Transverse colon (tissue), 4 donors: ENCODE data around the gene KBTBD3. TPM values are rescaled to one million over a fixed set of nuclear protein-coding genes. Genes with fewer than 3 reads are reported as not detected.

Source experiments
- DNase-seq: peaks from one replicate; pipeline ENCODE4 v3.0.0-alpha.2; 2019
- H3K27ac ChIP-seq, 4 donors: fragments of 200-600 bp; sonication (generic); 2 replicates each; pipeline ENCODE4 v1.5.1; 2016 to 2018; ENCODE audit warnings: inconsistent platforms in 4 of 4
- H3K27me3 ChIP-seq: fragments of 200-600 bp; sonication (generic); 2 replicates; pipeline ENCODE4 v1.5.1; 2017; ENCODE audit warnings: inconsistent platforms
- H3K36me3 ChIP-seq, 4 donors: fragments of 200-600 bp; sonication (generic); 2 replicates each; pipeline ENCODE4 v1.5.1; 2017 to 2019; ENCODE audit warnings: inconsistent platforms in 4 of 4
- H3K4me1 ChIP-seq, 4 donors: fragments of 200-600 bp; sonication (generic); 2 replicates each; pipeline ENCODE4 v1.5.1; 2017 to 2020; ENCODE audit warnings: inconsistent platforms in 4 of 4
- H3K4me3 ChIP-seq, 4 donors: fragments of 200-600 bp; sonication (generic); 1 replicate in 1 of 4; 2 replicates in 3 of 4; pipeline versions ENCODE4 v1.5.1 to v1.6.1; 2017 to 2019; ENCODE audit warnings: inconsistent platforms in 4 of 4
- H3K9me3 ChIP-seq, 2 donors: fragments of 200-600 bp; sonication (generic); 2 replicates each; pipeline ENCODE4 v1.5.1; 2017 to 2019; ENCODE audit warnings: inconsistent platforms in 2 of 2
- EP300 ChIP-seq: sonication (generic); formaldehyde crosslinking; IDR thresholded peaks from one replicate; pipeline ENCODE4 v1.6.1; 2017; ENCODE audit warnings: antibody characterized with exemption, low read depth
- POLR2A ChIP-seq: fragments of 450-650 bp; IDR thresholded peaks from one replicate; pipeline ENCODE4 v1.6.1; 2016; ENCODE audit warnings: antibody characterized with exemption, mild to moderate bottlenecking, moderate library complexity
- POLR2AphosphoS5 ChIP-seq, 3 donors: sonication (generic); formaldehyde crosslinking; IDR thresholded peaks; one replicate each; pipeline ENCODE4 v1.6.1; 2016; ENCODE audit warnings: antibody characterized with exemption in 3 of 3
- WGBS, 2 donors: methylation state at CpG; one replicate each; pipeline ENCODE4 v1.1.5; 2018; ENCODE audit warnings: low coverage in 1 of 2; 5-methylcytosine and 5-hydroxymethylcytosine counted together
- in situ Hi-C, 4 donors: fragments of 200-750 bp; cut with MboI; loops; one replicate each; pipeline versions ENCODE4 v1.15.0 to v1.15.1; 2017; ENCODE audit warnings: low sequenced_read_pairs in 3 of 4, low pct_ligation_motif_present in 1 of 4, low pct_unique_long_range_greater_than_20kb in 1 of 4
- intact Hi-C: fragments of 100-400 bp; cut with DNase I; formaldehyde crosslinking; loops from one replicate; pipeline ENCODE4 v1.15.1; 2023; ENCODE audit warnings: low total_unique reads
- total RNA-seq, 4 donors: library from RNA; depleted of rRNA; stranded (reverse); fragments of >200 nt; gene quantifications; one replicate each; pipeline ENCODE4 v1.1.0, GENCODE V29; 2016
- TF ChIP-seq, protein P1 (sequence below), 5 experiments: fragments of 200-600 bp in 3 of 5; fragments of 450-650 bp in 2 of 5; sonication (generic) in 3 of 5; IDR thresholded peaks; 1 replicate in 2 of 5; 2 replicates in 3 of 5; pipeline ENCODE4 v1.5.1; 2016 to 2017; ENCODE audit warnings: antibody characterized with exemption in 5 of 5, inconsistent platforms in 3 of 5, mild to moderate bottlenecking in 2 of 5, moderate library complexity in 1 of 5

KBTBD3 gene
- total RNA-seq, 4 donors from 2014 or later: 3.6 to 10.5 (median 7.9) TPM

DNA sequence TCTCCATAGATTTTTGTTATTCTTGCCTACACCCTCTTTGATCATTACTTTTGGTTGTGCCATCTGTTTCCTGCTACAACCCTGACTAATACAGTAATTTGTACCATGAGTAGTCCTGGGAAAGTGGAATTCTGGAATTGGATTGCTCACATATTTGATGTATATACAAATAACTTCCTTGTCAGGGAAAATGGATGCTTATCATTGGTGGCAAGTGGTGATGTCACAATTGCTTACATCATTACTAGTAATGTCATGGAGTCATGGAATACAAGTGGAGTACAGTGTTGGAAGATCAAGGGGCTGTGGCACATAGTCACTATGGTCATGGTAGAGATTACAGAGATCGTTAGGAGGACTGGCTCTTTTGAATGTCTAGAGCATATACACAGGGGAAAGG lies 24.7 kb upstream of the KBTBD3 start:
- no peak overlapping the region for H3K4me3 ChIP-seq
- H3K9me3 ChIP-seq: no peaks in the 10 kb centered on the region
- intact Hi-C loops: no loop called here
- no peak for DNase-seq
- in situ Hi-C loops: no loop called here
- H3K27ac ChIP-seq: no peak overlapping the region
- no peaks in the 10 kb centered on the region for H3K27me3 ChIP-seq
- peaks cover 0 to 11% (median 4%) of the 10 kb centered on the region in 4 donors for H3K36me3 ChIP-seq
- peaks cover 0 to 4% (median 0%) of the 10 kb centered on the region in 4 donors for H3K4me1 ChIP-seq
- TF ChIP-seq, protein P1, sequence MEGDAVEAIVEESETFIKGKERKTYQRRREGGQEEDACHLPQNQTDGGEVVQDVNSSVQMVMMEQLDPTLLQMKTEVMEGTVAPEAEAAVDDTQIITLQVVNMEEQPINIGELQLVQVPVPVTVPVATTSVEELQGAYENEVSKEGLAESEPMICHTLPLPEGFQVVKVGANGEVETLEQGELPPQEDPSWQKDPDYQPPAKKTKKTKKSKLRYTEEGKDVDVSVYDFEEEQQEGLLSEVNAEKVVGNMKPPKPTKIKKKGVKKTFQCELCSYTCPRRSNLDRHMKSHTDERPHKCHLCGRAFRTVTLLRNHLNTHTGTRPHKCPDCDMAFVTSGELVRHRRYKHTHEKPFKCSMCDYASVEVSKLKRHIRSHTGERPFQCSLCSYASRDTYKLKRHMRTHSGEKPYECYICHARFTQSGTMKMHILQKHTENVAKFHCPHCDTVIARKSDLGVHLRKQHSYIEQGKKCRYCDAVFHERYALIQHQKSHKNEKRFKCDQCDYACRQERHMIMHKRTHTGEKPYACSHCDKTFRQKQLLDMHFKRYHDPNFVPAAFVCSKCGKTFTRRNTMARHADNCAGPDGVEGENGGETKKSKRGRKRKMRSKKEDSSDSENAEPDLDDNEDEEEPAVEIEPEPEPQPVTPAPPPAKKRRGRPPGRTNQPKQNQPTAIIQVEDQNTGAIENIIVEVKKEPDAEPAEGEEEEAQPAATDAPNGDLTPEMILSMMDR (IDR thresholded peaks at IDR 0.05): no peak
- TF ChIP-seq POLR2AphosphoS5 (IDR thresholded peaks at IDR 0.05): no peak
- TF ChIP-seq EP300: no peak
- TF ChIP-seq POLR2A: no peak
- WGBS, 2 donors: 97 to 100% methylated on average over 1 of the region's 1 CpG

- TF ChIP-seq EP300 (no peak), POLR2AphosphoS5 (IDR thresholded peaks at IDR 0.05) (no peak), POLR2A (no peak)
- TF ChIP-seq, protein P1 (IDR thresholded peaks at IDR 0.05): no peak
Measured at GRCh38 chr11:106101370-106101769, 24.2 kb upstream of the KBTBD3 start.

DNA sequence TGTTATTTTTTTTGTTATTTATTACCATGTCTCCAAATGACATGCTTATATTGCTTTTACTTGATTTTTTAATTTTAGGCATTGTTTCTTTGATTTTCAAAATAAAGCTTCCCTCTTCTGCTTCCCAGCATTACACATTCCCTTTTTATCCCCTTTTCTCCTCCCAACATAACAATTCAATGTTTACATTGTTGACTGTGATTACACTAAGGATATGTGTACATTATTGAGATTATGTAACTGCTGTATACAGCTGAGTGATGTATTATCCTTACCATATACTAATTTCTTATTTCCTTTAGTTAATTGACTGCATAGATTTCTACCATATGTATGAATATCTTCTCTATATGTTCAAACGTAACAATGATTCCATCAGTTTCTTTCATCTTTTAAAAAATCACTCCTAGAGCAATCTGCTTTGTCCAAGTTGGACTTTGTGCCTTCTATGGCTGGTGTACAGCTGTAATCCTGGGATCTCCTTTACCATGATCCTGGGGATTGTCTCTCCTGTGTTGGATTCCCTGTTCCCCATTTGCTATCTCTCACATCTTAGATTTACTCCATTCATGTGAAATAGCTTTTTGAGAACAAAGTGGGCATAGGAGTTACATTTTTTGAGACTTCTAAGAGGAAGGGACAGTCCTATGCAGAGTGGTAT lies 21.9 kb upstream of the KBTBD3 start:
- Histone ChIP-seq H3K4me3 (no peak overlapping the region), H3K27ac (no peak overlapping the region), H3K4me1 (peaks cover 0 to 4% (median 0%) of the 10 kb centered on the region in 4 donors), H3K36me3 (peaks cover 0 to 20% (median 9%) of the 10 kb centered on the region in 4 donors), H3K27me3 (no peaks in the 10 kb centered on the region), H3K9me3 (no peaks in the 10 kb centered on the region)
- intact Hi-C loops (no loop called here), in situ Hi-C loops (no loop called here)
- TF ChIP-seq POLR2A (no peak), POLR2AphosphoS5 (IDR thresholded peaks at IDR 0.05) (no peak), EP300 (no peak)
- TF ChIP-seq, protein P1 (IDR thresholded peaks at IDR 0.05): no peak
- DNase-seq: no peak
- 54 to 69% methylated on average over 1 of the region's 1 CpG for WGBS, 2 donors

More at GRCh38 chr11:106101370-106101769, 24.2 kb upstream of the KBTBD3 start:
- Histone ChIP-seq H3K27ac (no peak overlapping the region), H3K27me3 (no peaks in the 10 kb centered on the region), H3K4me1 (peaks cover 0 to 4% (median 0%) of the 10 kb centered on the region in 4 donors), H3K36me3 (peaks cover 0 to 13% (median 6%) of the 10 kb centered on the region in 4 donors), H3K9me3 (no peaks in the 10 kb centered on the region), H3K4me3 (no peak overlapping the region)
- in situ Hi-C loops: no loop called here
- intact Hi-C loops: no loop called here
- 87% methylated on average over 3 of the region's 3 CpGs; no CpG with 5 or more reads in 1 of the 2 donors for WGBS, 2 donors
- DNase-seq: no peak

- peaks cover 0 to 24% (median 4%) of the 10 kb centered on the region in 4 donors for H3K4me1 ChIP-seq
- no peak overlapping the region for H3K4me3 ChIP-seq
- in situ Hi-C loops (no loop called here), intact Hi-C loops (no loop called here)
- H3K36me3 ChIP-seq: peaks cover 0 to 37% (median 10%) of the 10 kb centered on the region in 4 donors
- TF ChIP-seq, protein P1 (IDR thresholded peaks at IDR 0.05): no peak
- TF ChIP-seq EP300 (no peak), POLR2AphosphoS5 (IDR thresholded peaks at IDR 0.05) (no peak), POLR2A (no peak)
- 86 to 100% methylated on average over 1 of the region's 1 CpG for WGBS, 2 donors
- no peak overlapping the region for H3K27ac ChIP-seq
- no peak for DNase-seq
- no peaks in the 10 kb centered on the region for H3K9me3 ChIP-seq
- H3K27me3 ChIP-seq: no peaks in the 10 kb centered on the region
Measured at GRCh38 chr11:106092446-106092845, 15.3 kb upstream of the KBTBD3 start.
